Transverse colon (tissue), 4 donors: Measurements from ENCODE around the gene DNAH2. TPM values are rescaled to one million over a fixed set of nuclear protein-coding genes. Genes with fewer than 3 reads are reported as not detected.

Experiments used
- DNase-seq: peaks from one replicate; pipeline ENCODE4 v3.0.0-alpha.2; 2019
- H3K27ac ChIP-seq, 4 donors: fragments of 200-600 bp; sonication (generic); 2 replicates each; pipeline ENCODE4 v1.5.1; 2016 to 2018; ENCODE audit warnings: inconsistent platforms in 4 of 4
- H3K27me3 ChIP-seq: fragments of 200-600 bp; sonication (generic); 2 replicates; pipeline ENCODE4 v1.5.1; 2017; ENCODE audit warnings: inconsistent platforms
- H3K36me3 ChIP-seq, 4 donors: fragments of 200-600 bp; sonication (generic); 2 replicates each; pipeline ENCODE4 v1.5.1; 2017 to 2019; ENCODE audit warnings: inconsistent platforms in 4 of 4
- H3K4me1 ChIP-seq, 4 donors: fragments of 200-600 bp; sonication (generic); 2 replicates each; pipeline ENCODE4 v1.5.1; 2017 to 2020; ENCODE audit warnings: inconsistent platforms in 4 of 4
- H3K4me3 ChIP-seq, 4 donors: fragments of 200-600 bp; sonication (generic); 1 replicate in 1 of 4; 2 replicates in 3 of 4; pipeline versions ENCODE4 v1.5.1 to v1.6.1; 2017 to 2019; ENCODE audit warnings: inconsistent platforms in 4 of 4
- H3K9me3 ChIP-seq, 2 donors: fragments of 200-600 bp; sonication (generic); 2 replicates each; pipeline ENCODE4 v1.5.1; 2017 to 2019; ENCODE audit warnings: inconsistent platforms in 2 of 2
- EP300 ChIP-seq: sonication (generic); formaldehyde crosslinking; IDR thresholded peaks from one replicate; pipeline ENCODE4 v1.6.1; 2017; ENCODE audit warnings: antibody characterized with exemption, low read depth
- POLR2A ChIP-seq: fragments of 450-650 bp; IDR thresholded peaks from one replicate; pipeline ENCODE4 v1.6.1; 2016; ENCODE audit warnings: antibody characterized with exemption, mild to moderate bottlenecking, moderate library complexity
- POLR2AphosphoS5 ChIP-seq, 3 donors: sonication (generic); formaldehyde crosslinking; IDR thresholded peaks; one replicate each; pipeline ENCODE4 v1.6.1; 2016; ENCODE audit warnings: antibody characterized with exemption in 3 of 3
- WGBS, 2 donors: methylation state at CpG; one replicate each; pipeline ENCODE4 v1.1.5; 2018; ENCODE audit warnings: low coverage in 1 of 2; 5-methylcytosine and 5-hydroxymethylcytosine counted together
- in situ Hi-C, 4 donors: fragments of 200-750 bp; cut with MboI; loops; one replicate each; pipeline versions ENCODE4 v1.15.0 to v1.15.1; 2017; ENCODE audit warnings: low sequenced_read_pairs in 3 of 4, low pct_ligation_motif_present in 1 of 4, low pct_unique_long_range_greater_than_20kb in 1 of 4
- intact Hi-C: fragments of 100-400 bp; cut with DNase I; formaldehyde crosslinking; loops from one replicate; pipeline ENCODE4 v1.15.1; 2023; ENCODE audit warnings: low total_unique reads
- total RNA-seq, 4 donors: library from RNA; depleted of rRNA; stranded (reverse); fragments of >200 nt; gene quantifications; one replicate each; pipeline ENCODE4 v1.1.0, GENCODE V29; 2016
- TF ChIP-seq, protein P1 (sequence below), 5 experiments: fragments of 200-600 bp in 3 of 5; fragments of 450-650 bp in 2 of 5; sonication (generic) in 3 of 5; IDR thresholded peaks; 1 replicate in 2 of 5; 2 replicates in 3 of 5; pipeline ENCODE4 v1.5.1; 2016 to 2017; ENCODE audit warnings: antibody characterized with exemption in 5 of 5, inconsistent platforms in 3 of 5, mild to moderate bottlenecking in 2 of 5, moderate library complexity in 1 of 5

DNAH2 gene
- total RNA-seq, 4 donors from 2014 or later, result under 0.01 to 0.55 (median 0.18) TPM

DNA sequence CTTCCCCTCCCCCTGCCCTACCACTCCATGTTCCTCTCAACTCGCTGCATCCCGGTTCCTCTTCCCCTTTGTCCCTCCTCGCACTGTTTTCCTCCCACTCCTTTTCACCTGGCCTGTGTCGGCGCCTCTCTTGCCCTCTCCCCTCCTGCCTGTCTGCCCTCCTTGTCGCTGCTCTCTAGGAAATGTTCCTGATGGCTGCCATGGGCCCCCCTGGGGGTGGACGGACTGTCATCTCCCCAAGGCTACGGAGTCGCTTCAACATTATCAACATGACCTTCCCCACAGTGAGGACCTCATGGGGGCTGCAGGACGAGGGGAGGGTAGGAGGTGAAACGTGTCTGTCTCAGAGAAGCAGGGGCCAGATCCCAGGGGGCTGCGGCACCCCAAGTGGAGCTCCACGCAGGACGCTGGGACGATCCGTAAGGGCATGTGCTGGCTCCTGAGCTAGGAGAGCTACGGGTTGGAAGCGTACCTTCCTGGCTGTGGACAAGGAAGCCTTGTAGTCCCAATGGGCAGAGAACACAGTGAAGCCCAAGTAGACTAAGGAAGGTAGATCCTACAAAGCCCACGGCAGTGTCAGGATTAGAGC lies 76.6 kb downstream of the DNAH2 start:
- Histone ChIP-seq H3K27ac (no peak overlapping the region), H3K9me3 (no peaks in the 10 kb centered on the region), H3K4me3 (no peak overlapping the region), H3K27me3 (no peaks in the 10 kb centered on the region), H3K36me3 (no peaks in the 10 kb centered on the region), H3K4me1 (no peaks in the 10 kb centered on the region)
- WGBS, 2 donors, result 72% methylated on average over 19 of the region's 19 CpGs; no CpG with 5 or more reads in 1 of the 2 donors
- no peak for TF ChIP-seq POLR2AphosphoS5 (IDR thresholded peaks at IDR 0.05)
- TF ChIP-seq POLR2A, result no peak
- TF ChIP-seq, protein P1, sequence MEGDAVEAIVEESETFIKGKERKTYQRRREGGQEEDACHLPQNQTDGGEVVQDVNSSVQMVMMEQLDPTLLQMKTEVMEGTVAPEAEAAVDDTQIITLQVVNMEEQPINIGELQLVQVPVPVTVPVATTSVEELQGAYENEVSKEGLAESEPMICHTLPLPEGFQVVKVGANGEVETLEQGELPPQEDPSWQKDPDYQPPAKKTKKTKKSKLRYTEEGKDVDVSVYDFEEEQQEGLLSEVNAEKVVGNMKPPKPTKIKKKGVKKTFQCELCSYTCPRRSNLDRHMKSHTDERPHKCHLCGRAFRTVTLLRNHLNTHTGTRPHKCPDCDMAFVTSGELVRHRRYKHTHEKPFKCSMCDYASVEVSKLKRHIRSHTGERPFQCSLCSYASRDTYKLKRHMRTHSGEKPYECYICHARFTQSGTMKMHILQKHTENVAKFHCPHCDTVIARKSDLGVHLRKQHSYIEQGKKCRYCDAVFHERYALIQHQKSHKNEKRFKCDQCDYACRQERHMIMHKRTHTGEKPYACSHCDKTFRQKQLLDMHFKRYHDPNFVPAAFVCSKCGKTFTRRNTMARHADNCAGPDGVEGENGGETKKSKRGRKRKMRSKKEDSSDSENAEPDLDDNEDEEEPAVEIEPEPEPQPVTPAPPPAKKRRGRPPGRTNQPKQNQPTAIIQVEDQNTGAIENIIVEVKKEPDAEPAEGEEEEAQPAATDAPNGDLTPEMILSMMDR (IDR thresholded peaks at IDR 0.05), result no peak
- no peak for TF ChIP-seq EP300
- intact Hi-C loops (no loop called here), in situ Hi-C loops (no loop called here)
- DNase-seq, result no peak

- no peaks in the 10 kb centered on the region for H3K9me3 ChIP-seq
- in situ Hi-C loops (no loop called here), intact Hi-C loops (loop anchor here (2.0 kb wide), 1 partner anchor 443 kb away; the partner anchor contains the start of gene TMEM95)
- H3K4me3 ChIP-seq, result no peak overlapping the region
- H3K36me3 ChIP-seq, result no peaks in the 10 kb centered on the region
- no peak for DNase-seq
- H3K27me3 ChIP-seq, result no peaks in the 10 kb centered on the region
- no peak overlapping the region for H3K27ac ChIP-seq
- TF ChIP-seq POLR2AphosphoS5 (IDR thresholded peaks at IDR 0.05) (no peak), EP300 (no peak), POLR2A (no peak)
- TF ChIP-seq, protein P1 (IDR thresholded peaks at IDR 0.05), result no peak
- WGBS, 2 donors, result 88 to 97% methylated on average over 5 to 13 of the region's 13 CpGs
- no peaks in the 10 kb centered on the region for H3K4me1 ChIP-seq
Observed at GRCh38 chr17:7797976-7798375, 80.4 kb downstream of the DNAH2 start.

DNA sequence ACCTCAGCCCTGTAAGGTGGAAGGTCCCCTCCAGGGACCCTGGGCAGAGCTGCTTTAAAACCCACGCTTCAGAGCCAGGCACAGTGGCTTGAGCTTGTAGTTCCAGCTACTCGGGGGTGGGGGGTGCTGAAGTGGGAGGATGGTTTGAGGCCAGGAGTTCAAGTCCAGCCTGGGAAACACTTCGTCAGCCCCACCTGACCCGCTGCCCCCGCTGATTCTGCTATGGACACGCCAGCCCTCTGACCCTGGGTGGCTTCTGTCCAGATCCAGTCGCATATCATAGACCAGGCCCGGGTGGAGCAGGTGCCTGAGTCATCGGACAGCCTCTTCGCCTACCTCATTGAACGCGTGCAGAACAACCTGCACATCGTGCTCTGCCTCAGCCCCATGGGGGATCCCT lies 81.3 kb downstream of the DNAH2 start:
- H3K4me3 ChIP-seq, result no peak overlapping the region
- no peaks in the 10 kb centered on the region for H3K36me3 ChIP-seq
- intact Hi-C loops, result loop anchor here (2.0 kb wide), 1 partner anchor 444 kb away; the partner anchor contains the start of gene TMEM95
- H3K27ac ChIP-seq, result no peak overlapping the region
- WGBS, 2 donors, result 83% methylated on average over 13 of the region's 13 CpGs; no CpG with 5 or more reads in 1 of the 2 donors
- no peak for DNase-seq
- TF ChIP-seq, protein P1 (IDR thresholded peaks at IDR 0.05), result no peak
- peaks cover 0 to 3% (median 0%) of the 10 kb centered on the region in 4 donors for H3K4me1 ChIP-seq
- no peaks in the 10 kb centered on the region for H3K9me3 ChIP-seq
- in situ Hi-C loops, result no loop called here
- H3K27me3 ChIP-seq, result no peaks in the 10 kb centered on the region

DNA sequence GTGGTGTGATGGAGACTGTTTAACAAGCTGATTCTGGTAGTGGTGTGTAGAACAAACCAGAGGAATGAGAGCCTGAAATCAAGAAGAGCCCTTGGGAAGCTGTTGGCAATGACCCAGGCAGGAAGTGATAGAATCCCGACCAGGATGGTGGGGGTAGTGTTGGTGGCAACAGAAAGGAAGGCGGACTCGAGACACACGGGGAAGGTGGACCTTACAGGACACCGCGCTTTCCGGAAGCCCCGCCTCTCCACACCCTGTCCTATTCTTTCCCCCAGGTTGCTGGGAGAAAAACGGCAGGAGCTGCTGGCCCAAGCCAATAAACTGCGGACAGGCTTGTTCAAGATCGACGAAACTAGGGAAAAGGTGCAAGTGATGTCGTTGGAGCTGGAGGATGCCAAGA lies 86.4 kb downstream of the DNAH2 start:
- in situ Hi-C loops (no loop called here), intact Hi-C loops (no loop called here)
- Histone ChIP-seq H3K36me3 (no peaks in the 10 kb centered on the region), H3K4me3 (no peak overlapping the region), H3K9me3 (no peaks in the 10 kb centered on the region), H3K27ac (peak overlapping the region; percentile 48 to 73 (median 56)), H3K4me1 (peaks cover 0 to 14% (median 4%) of the 10 kb centered on the region in 4 donors), H3K27me3 (peaks cover 6% of the 10 kb centered on the region)
- TF ChIP-seq POLR2A (no peak), EP300 (no peak), POLR2AphosphoS5 (IDR thresholded peaks at IDR 0.05) (no peak)
- TF ChIP-seq, protein P1 (IDR thresholded peaks at IDR 0.05), result no peak
- 30 to 48% methylated on average over 4 to 13 of the region's 13 CpGs for WGBS, 2 donors
- peak; percentile 85 for DNase-seq
